GM06990 (cell line): Measurements from ENCODE around the gene USP10.

ENCODE experiments used
- DNase-seq: peaks from one replicate; pipeline ENCODE4 v3.0.0-alpha.2; 2011; ENCODE audit not compliant: insufficient read length; ENCODE audit errors: extremely low read depth
- H3K27me3 ChIP-seq: replicated peaks from 2 replicates; pipeline ENCODE4 v1.6.0; 2011; ENCODE audit warnings: low read length; ENCODE audit not compliant: control insufficient read depth, insufficient read depth
- H3K36me3 ChIP-seq: 2 replicates; pipeline ENCODE4 v1.5.1; 2011; ENCODE audit warnings: low read length; ENCODE audit not compliant: control insufficient read depth, insufficient read depth
- H3K4me3 ChIP-seq: replicated peaks from 2 replicates; pipeline ENCODE4 v1.5.1; 2011; ENCODE audit warnings: low read depth, mild to moderate bottlenecking, control low read depth, low read length
- CTCF ChIP-seq: IDR thresholded peaks from 2 replicates; pipeline ENCODE4 v1.5.1; 2011; ENCODE audit warnings: low read length, control low read depth, mild to moderate bottlenecking, inconsistent platforms; ENCODE audit not compliant: insufficient read depth, poor library complexity, severe bottlenecking

USP10 gene

GRCh38 chr16:84680165-84680842 is 19.5 kb upstream of the USP10 start:
- no peaks in the 10 kb centered on the region; the same call in 1 of the 2 replicates for H3K27me3 ChIP-seq
- no peak overlapping the region for H3K4me3 ChIP-seq
- H3K36me3 ChIP-seq, result no peaks in the 10 kb centered on the region
- DNase-seq, result no peak
- no peak for TF ChIP-seq CTCF

DNA sequence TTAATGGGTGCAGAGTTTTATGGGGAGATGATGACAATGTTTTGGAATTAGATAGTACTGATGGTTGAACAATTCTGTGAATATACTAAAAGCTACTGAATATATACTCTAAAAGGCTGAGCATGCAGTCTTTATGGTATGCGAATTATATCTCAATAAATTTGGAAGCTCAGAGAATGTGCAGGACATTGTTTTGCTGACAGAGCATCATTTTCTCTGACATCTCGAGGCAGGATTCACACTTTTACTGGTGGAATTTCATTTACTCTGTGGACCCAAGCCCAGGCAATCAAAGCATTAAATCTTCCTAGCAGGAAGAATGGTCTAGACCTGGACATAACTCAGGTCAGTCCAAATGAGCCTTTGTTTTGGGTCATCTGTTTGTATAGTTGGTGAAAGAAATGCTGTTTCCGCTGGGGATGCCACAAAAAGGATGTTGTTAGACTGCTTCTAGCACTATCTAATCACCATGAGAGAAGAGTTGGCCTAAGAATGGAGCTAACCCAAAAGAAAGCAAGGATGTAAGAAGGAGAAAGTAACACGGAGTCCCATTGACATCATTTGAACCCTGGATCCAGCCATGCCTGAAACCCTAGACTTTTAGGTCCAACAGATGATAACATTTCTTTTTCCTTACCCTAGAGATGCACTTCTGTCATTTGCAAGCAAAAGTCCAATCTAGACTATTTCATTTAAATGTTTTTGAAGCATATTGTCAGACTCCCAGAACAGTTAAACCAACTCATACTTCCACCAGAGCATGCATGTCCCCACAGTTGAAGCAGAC is 18.8 kb upstream of the USP10 start:
- TF ChIP-seq CTCF, result no peak

GRCh38 chr16:84683691-84684591 is 15.9 kb upstream of the USP10 start:
- Histone ChIP-seq H3K4me3 (no peak overlapping the region), H3K27me3 (no peaks in the 10 kb centered on the region), H3K36me3 (no peaks in the 10 kb centered on the region)
- no peak for TF ChIP-seq CTCF
- DNase-seq, result no peak

More for the DNA sequence above, 18.8 kb upstream of the USP10 start:
- Histone ChIP-seq H3K27me3 (no peaks in the 10 kb centered on the region; the same call in 1 of the 2 replicates), H3K4me3 (no peak overlapping the region), H3K36me3 (no peaks in the 10 kb centered on the region)
- no peak for DNase-seq

GRCh38 chr16:84684592-84684965 is 15.2 kb upstream of the USP10 start:
- DNase-seq, result no peak
- Histone ChIP-seq H3K4me3 (no peak overlapping the region), H3K36me3 (no peaks in the 10 kb centered on the region), H3K27me3 (no peaks in the 10 kb centered on the region)
- TF ChIP-seq CTCF, result no peak

DNA sequence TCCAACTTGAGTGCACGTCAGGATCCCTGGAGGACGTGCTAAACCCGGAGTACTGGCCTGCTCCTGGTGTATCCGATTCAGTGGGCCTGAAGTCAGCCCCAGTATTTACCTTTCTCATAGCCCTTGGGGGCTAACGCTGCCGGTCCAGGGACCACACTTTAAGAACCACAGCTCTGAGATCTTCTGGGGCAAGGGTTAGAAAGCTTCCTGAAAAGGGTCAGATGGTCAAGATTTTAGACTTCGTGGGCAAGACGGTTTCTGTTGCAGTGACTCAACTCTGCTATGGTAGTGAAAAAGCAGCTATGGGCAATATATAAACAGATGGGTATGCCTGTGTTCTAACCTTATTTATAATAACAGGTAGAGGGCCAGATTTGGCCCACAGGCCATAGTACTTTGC is 14.6 kb upstream of the USP10 start:
- Histone ChIP-seq H3K4me3 (no peak overlapping the region), H3K36me3 (no peaks in the 10 kb centered on the region), H3K27me3 (no peaks in the 10 kb centered on the region)
- DNase-seq, result no peak
- TF ChIP-seq CTCF, result no peak
